B cell (primary cell): ENCODE data around the gene LYPD3. TPM values are rescaled to one million over a fixed set of nuclear protein-coding genes. Genes with fewer than 3 reads are reported as not detected.

ENCODE experiments used
- ATAC-seq: fragments of 200-7000 bp; cut with Tn5 transposase; one replicate; pipeline ENCODE4 v1.10.0; 2021; ENCODE audit warnings: low read depth, mild to moderate bottlenecking, moderate number of reproducible peaks, moderate library complexity
- CTCF ChIA-PET: fragments of 350-600 bp; sonication (Branson Sonifier 250); formaldehyde crosslinking; loops from one replicate; lab custom pipeline; 2021; ENCODE audit warnings: antibody characterized with exemption, inconsistent platforms; lab: Charles Lee
- POLR2A ChIA-PET: fragments of 350-600 bp; sonication (Branson Sonifier 250); formaldehyde crosslinking; loops from one replicate; lab custom pipeline; 2021; ENCODE audit warnings: antibody characterized with exemption; lab: Charles Lee
- DNase-seq: peaks from one replicate; pipeline ENCODE4 v3.0.0; 2013
- H2AFZ ChIP-seq: 2 replicates; pipeline ENCODE4 v1.6.1; 2012; ENCODE audit warnings: mild to moderate bottlenecking, low read depth, low read length; ENCODE audit not compliant: insufficient read depth, poor library complexity, severe bottlenecking
- H3K27ac ChIP-seq, 2 donors: 1 replicate in 1 of 2; 2 replicates in 1 of 2; pipeline ENCODE4 v1.5.1; 2012 to 2013; ENCODE audit warnings: low read length in 2 of 2, mild to moderate bottlenecking in 2 of 2, moderate library complexity in 1 of 2
- H3K27me3 ChIP-seq, 4 experiments: fragments of 200-600 bp in 1 of 4; sonication (generic) in 1 of 4; replicated peaks in 1 of 4; 1 replicate in 2 of 4; 2 replicates in 2 of 4; pipeline versions ENCODE4 v1.6.1 to v1.7.0; 2013 to 2016; ENCODE audit warnings: low read length in 3 of 4, mild to moderate bottlenecking in 2 of 4, mixed read lengths in 1 of 4, moderate library complexity in 1 of 4; ENCODE audit not compliant: insufficient read depth in 4 of 4, control insufficient read depth in 3 of 4; ENCODE audit errors: control extremely low read depth in 1 of 4
- H3K36me3 ChIP-seq, 2 experiments: replicated peaks in 1 of 2; 1 replicate in 1 of 2; 2 replicates in 1 of 2; pipeline versions ENCODE4 v1.6.1 to v1.7.1; 2013; ENCODE audit warnings: low read length in 1 of 2; ENCODE audit not compliant: insufficient read depth in 2 of 2, control insufficient read depth in 1 of 2; ENCODE audit errors: control extremely low read depth in 1 of 2, extremely low read depth in 1 of 2
- H3K4me1 ChIP-seq, 2 donors: fragments of 200-600 bp in 1 of 2; sonication (generic) in 1 of 2; 1 replicate in 1 of 2; 2 replicates in 1 of 2; pipeline versions ENCODE4 v1.5.1 to v1.6.1; 2013 to 2017; ENCODE audit warnings: low read length in 2 of 2; ENCODE audit not compliant: control insufficient read depth in 2 of 2, insufficient read depth in 2 of 2
- H3K4me2 ChIP-seq: replicated peaks from 2 replicates; pipeline ENCODE3; 2012; ENCODE audit warnings: mild to moderate bottlenecking, low read depth, low read length; ENCODE audit not compliant: poor library complexity, severe bottlenecking
- H3K4me3 ChIP-seq, 5 experiments: fragments of 200-600 bp in 1 of 5; sonication (generic) in 1 of 5; 1 replicate in 3 of 5; 2 replicates in 2 of 5; pipeline versions ENCODE4 v1.5.1 to v1.7.0; 2011 to 2016; ENCODE audit warnings: low read length in 4 of 5, mild to moderate bottlenecking in 4 of 5, low read depth in 2 of 5, control low read depth in 1 of 5, moderate library complexity in 1 of 5; ENCODE audit not compliant: insufficient read depth in 1 of 5; ENCODE audit errors: control extremely low read depth in 1 of 5, extremely low read depth in 1 of 5
- H3K79me2 ChIP-seq: fragments of 200-600 bp; sonication (generic); one replicate; pipeline ENCODE4 v1.6.0; 2016; ENCODE audit warnings: low read length; ENCODE audit not compliant: control insufficient read depth, insufficient read depth
- H3K9ac ChIP-seq: fragments of 200-600 bp; sonication (generic); 2 replicates; pipeline ENCODE4 v1.6.1; 2017; ENCODE audit warnings: mild to moderate bottlenecking, low read length, moderate library complexity
- H3K9me3 ChIP-seq, 3 donors: one replicate each; pipeline versions ENCODE4 v1.6.1 to v1.7.1; 2013; ENCODE audit warnings: low read length in 2 of 3; ENCODE audit not compliant: control insufficient read depth in 2 of 3, insufficient read depth in 1 of 3; ENCODE audit errors: control extremely low read depth in 1 of 3
- H4K20me1 ChIP-seq: 2 replicates; pipeline ENCODE4 v1.6.0; 2012; ENCODE audit warnings: mild to moderate bottlenecking, low read length; ENCODE audit not compliant: insufficient read depth, control insufficient read depth, poor library complexity, severe bottlenecking
- H3K27ac Mint-ChIP-seq: one replicate; pipeline ENCODE4 v1.8.0; 2021; ENCODE audit warnings: mixed read lengths
- H3K27me3 Mint-ChIP-seq: one replicate; pipeline ENCODE4 v1.8.0; 2021; ENCODE audit warnings: mixed read lengths
- H3K4me1 Mint-ChIP-seq: one replicate; pipeline ENCODE4 v1.8.0; 2021; ENCODE audit warnings: mixed read lengths
- H3K4me3 Mint-ChIP-seq: one replicate; pipeline ENCODE4 v1.8.0; 2021; ENCODE audit warnings: mixed read lengths
- H3K9me3 Mint-ChIP-seq: one replicate; pipeline ENCODE4 v1.8.0; 2022; ENCODE audit warnings: mixed read lengths; ENCODE audit not compliant: insufficient read depth
- EZH2 ChIP-seq: IDR thresholded peaks from 2 replicates; pipeline ENCODE4 v1.6.1; 2012; ENCODE audit warnings: borderline replicate concordance, low read depth, mild to moderate bottlenecking, moderate library complexity, low read length; ENCODE audit not compliant: insufficient read depth, poor library complexity, severe bottlenecking
- WGBS: methylation state at CpG from one replicate; pipeline ENCODE4 v1.1.5; 2013; ENCODE audit warnings: missing lambda C conversion rate; ENCODE audit not compliant: insufficient coverage; 5-methylcytosine and 5-hydroxymethylcytosine counted together
- intact Hi-C: fragments of 100-400 bp; cut with micrococcal nuclease; formaldehyde crosslinking; loops from one replicate; pipeline ENCODE4 v1.10.0; 2022
- polyA plus RNA-seq: library from polyadenylated mRNA; depleted of rRNA; stranded (reverse); fragments of >200 nt; gene quantifications from 2 replicates; pipeline ENCODE4 v1.2.3, GENCODE V29; 2012
- total RNA-seq, 2 donors: library from RNA; stranded (reverse); fragments of 120-200 nt in 1 of 2; gene quantifications; 1 replicate in 1 of 2; 2 replicates in 1 of 2; pipeline versions ENCODE4 v1.2.3 to v1.2.4, GENCODE V29; 2013 to 2022
- TF ChIP-seq, protein P1 (sequence below): fragments of 200-600 bp; IDR thresholded peaks from one replicate; pipeline ENCODE4 v1.8.0; 2022; ENCODE audit warnings: antibody characterized with exemption, mild to moderate bottlenecking

LYPD3 gene
- total and polyA plus RNA-seq, 2 donors (not counting 1 experiment from before 2014, with no cell fraction given) = 0.27 to 2.2 TPM

DNA sequence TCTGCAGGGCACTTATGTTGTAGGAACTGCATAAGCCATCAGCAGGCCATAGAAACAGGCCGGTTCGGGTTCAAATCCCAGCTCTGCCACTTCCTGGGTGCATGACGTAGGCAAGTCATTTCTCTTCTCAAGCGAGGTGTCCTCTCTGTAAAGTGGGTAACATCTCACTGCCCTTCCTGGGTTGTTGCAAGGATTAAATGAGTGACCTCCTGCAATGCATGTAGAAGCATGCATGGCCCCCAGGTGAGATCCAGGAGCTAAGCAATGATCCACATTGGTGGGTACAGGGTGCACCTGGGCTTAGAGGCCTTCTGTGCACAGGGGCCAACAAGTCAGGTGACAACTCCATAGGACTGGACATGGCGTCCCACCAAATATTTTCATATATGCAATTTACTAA is 25.4 kb upstream of the LYPD3 start:
- Histone ChIP-seq H3K9me3 (no peaks in the 10 kb centered on the region), H3K4me2 (no peak overlapping the region), H3K79me2 (no peaks in the 10 kb centered on the region), H4K20me1 (no peaks in the 10 kb centered on the region), H3K4me1 (peaks cover 32 to 36% of the 10 kb centered on the region in 2 donors), H3K27me3 (no peaks in the 10 kb centered on the region), H2AFZ (no peak overlapping the region), H3K27ac (no peak overlapping the region), H3K9ac (no peak overlapping the region), H3K4me3 (no peak overlapping the region), H3K36me3 (peaks cover 0 to 2% of the 10 kb centered on the region in 2 experiments)
- Mint-ChIP-seq H3K4me3 (no peak overlapping the region), H3K9me3 (no peaks in the 10 kb centered on the region), H3K4me1 (peaks cover 27% of the 10 kb centered on the region), H3K27ac (no peak overlapping the region), H3K27me3 (no peaks in the 10 kb centered on the region)
- intact Hi-C loops = no loop called here
- POLR2A ChIA-PET = no interaction called here
- CTCF ChIA-PET = interaction anchor here (1.1 to 1.7 kb wide), 3 partner anchors 11 to 44 kb away, joined by 3 to 4 read pairs (median 3); no protein-coding TSS in a partner anchor
- ATAC-seq (no peak), DNase-seq (no peak)
- TF ChIP-seq EZH2 = no peak
- TF ChIP-seq, protein P1, sequence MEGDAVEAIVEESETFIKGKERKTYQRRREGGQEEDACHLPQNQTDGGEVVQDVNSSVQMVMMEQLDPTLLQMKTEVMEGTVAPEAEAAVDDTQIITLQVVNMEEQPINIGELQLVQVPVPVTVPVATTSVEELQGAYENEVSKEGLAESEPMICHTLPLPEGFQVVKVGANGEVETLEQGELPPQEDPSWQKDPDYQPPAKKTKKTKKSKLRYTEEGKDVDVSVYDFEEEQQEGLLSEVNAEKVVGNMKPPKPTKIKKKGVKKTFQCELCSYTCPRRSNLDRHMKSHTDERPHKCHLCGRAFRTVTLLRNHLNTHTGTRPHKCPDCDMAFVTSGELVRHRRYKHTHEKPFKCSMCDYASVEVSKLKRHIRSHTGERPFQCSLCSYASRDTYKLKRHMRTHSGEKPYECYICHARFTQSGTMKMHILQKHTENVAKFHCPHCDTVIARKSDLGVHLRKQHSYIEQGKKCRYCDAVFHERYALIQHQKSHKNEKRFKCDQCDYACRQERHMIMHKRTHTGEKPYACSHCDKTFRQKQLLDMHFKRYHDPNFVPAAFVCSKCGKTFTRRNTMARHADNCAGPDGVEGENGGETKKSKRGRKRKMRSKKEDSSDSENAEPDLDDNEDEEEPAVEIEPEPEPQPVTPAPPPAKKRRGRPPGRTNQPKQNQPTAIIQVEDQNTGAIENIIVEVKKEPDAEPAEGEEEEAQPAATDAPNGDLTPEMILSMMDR = no peak
- WGBS = 95% methylated on average over 4 of the region's 5 CpGs

DNA sequence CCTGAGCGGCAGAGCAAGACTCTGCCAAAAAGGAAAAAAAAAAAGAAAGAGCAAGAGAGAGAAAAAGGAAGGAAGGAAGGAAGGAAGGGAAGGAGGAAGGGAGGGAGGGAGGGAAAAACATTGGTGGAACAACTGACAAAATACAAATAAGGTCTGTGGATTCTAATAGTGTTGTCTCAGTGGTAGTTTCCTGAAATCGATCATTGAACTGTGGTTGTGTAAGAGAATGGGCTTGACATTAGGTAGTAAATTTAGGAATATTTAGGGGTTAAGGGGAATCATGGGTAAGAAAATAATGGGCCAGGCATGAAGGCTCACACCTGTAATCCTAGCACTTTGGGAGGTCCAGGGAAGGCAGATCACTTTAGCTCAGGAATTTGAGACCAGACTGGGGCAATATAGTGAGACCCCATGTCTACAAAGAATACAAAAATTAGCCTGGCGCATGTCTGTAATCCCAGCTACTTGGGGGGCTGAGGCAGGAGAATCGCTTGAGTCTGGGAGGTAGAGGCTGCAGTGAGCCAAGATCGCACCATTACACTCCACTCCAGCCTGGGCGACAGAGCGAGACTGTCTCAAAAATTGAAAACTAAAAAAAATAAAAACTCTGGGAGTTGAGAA is 24.7 kb upstream of the LYPD3 start:
- Histone ChIP-seq H3K27ac (peak overlapping the region in 1 of 2 donors; percentile 15), H3K79me2 (no peaks in the 10 kb centered on the region), H3K36me3 (peaks cover 0 to under 1% of the 10 kb centered on the region in 2 experiments), H3K4me2 (no peak overlapping the region), H3K9ac (no peak overlapping the region), H4K20me1 (no peaks in the 10 kb centered on the region), H3K27me3 (no peaks in the 10 kb centered on the region), H3K4me3 (no peak overlapping the region), H3K9me3 (no peaks in the 10 kb centered on the region), H2AFZ (no peak overlapping the region), H3K4me1 (peaks cover 32 to 36% of the 10 kb centered on the region in 2 donors)
- ChIA-PET CTCF (interaction anchor here (1.1 to 1.7 kb wide), 4 partner anchors 12 to 105 kb away, joined by 3 to 4 read pairs (median 4); no protein-coding TSS in a partner anchor), POLR2A (interaction anchor here (0.7 kb wide), 1 partner anchor 16 kb away, joined by 4 read pairs; no protein-coding TSS in a partner anchor)
- intact Hi-C loops = no loop called here
- H3K27me3 Mint-ChIP-seq = no peaks in the 10 kb centered on the region
- ATAC-seq (no peak), DNase-seq (no peak)
- peaks cover 27% of the 10 kb centered on the region for H3K4me1 Mint-ChIP-seq
- no peak overlapping the region for H3K27ac Mint-ChIP-seq
- H3K4me3 Mint-ChIP-seq = no peak overlapping the region
- no peak for TF ChIP-seq EZH2
- TF ChIP-seq, protein P1 = no peak
- 83% methylated on average over 1 of the region's 7 CpGs for WGBS
- no peaks in the 10 kb centered on the region for H3K9me3 Mint-ChIP-seq
